HEK293T (cell line): Measurements from ENCODE around the gene MADD.

ENCODE experiments used
- FOXM1 ChIP-seq: fragments of 450-650 bp; IDR thresholded peaks from 2 replicates; pipeline ENCODE4 v1.6.1; 2017; ENCODE audit warnings: mild to moderate bottlenecking, borderline replicate concordance
- HDGF ChIP-seq: fragments of 450-650 bp; IDR thresholded peaks from 2 replicates; pipeline ENCODE4 v1.6.1; 2017; ENCODE audit warnings: antibody characterized with exemption, borderline replicate concordance
- NFRKB ChIP-seq: fragments of 450-650 bp; IDR thresholded peaks from 2 replicates; pipeline ENCODE4 v1.6.1; 2016; ENCODE audit warnings: mild to moderate bottlenecking, moderate library complexity
- PKNOX1 ChIP-seq: fragments of 450-650 bp; IDR thresholded peaks from 2 replicates; pipeline ENCODE4 v1.6.1; 2016
- SP1 ChIP-seq: fragments of 450-650 bp; IDR thresholded peaks from 2 replicates; pipeline ENCODE4 v1.6.1; 2017
- SUZ12 ChIP-seq: fragments of 450-650 bp; IDR thresholded peaks from 2 replicates; pipeline ENCODE4 v1.6.1; 2016; ENCODE audit warnings: mild to moderate bottlenecking
- TARDBP ChIP-seq: fragments of 450-650 bp; IDR thresholded peaks from 2 replicates; pipeline ENCODE4 v1.6.1; 2016

- TF ChIP-seq SP1: no peak
- TF ChIP-seq PKNOX1: no peak
- no peak for TF ChIP-seq TARDBP
- TF ChIP-seq HDGF: no peak
- TF ChIP-seq SUZ12: no peak
- no peak for TF ChIP-seq NFRKB
- TF ChIP-seq FOXM1: no peak
These were observed 54.6 kb downstream of the MADD start for GRCh38 chr11:47324520-47324919.
